Inferior parietal cortex (tissue), 1 donor: ENCODE results near the gene RPS15.

Source experiments
- DNase-seq: peaks from one replicate; pipeline ENCODE4 v3.0.0-alpha.2; 2016; ENCODE audit errors: extremely low spot score

RPS15 gene

GRCh38 chr19:1401889-1402217 lies 36.3 kb upstream of the RPS15 start:
- no peak for DNase-seq

- DNase-seq, result no peak
Measured at GRCh38 chr19:1402411-1403070, 35.7 kb upstream of the RPS15 start.

GRCh38 chr19:1406774-1407527 lies 31.2 kb upstream of the RPS15 start:
- DNase-seq, result peak; percentile 99

GRCh38 chr19:1407528-1408299 lies 30.5 kb upstream of the RPS15 start, which contains the start of gene DAZAP1:
Gene DAZAP1 (plus strand): TSS chr19:1407586. CDS start chr19:1407774, 188 bp downstream.
- no peak for DNase-seq

GRCh38 chr19:1408300-1409203 lies 29.6 kb upstream of the RPS15 start:
- no peak for DNase-seq

GRCh38 chr19:1409204-1410005 lies 28.8 kb upstream of the RPS15 start:
- no peak for DNase-seq

- DNase-seq, result no peak
Measured at GRCh38 chr19:1410136-1410786, 27.9 kb upstream of the RPS15 start.

- no peak for DNase-seq
Measured at GRCh38 chr19:1410789-1411188, 27.4 kb upstream of the RPS15 start.

- DNase-seq, result peak; percentile 91
Measured at GRCh38 chr19:1411255-1412191, 26.7 kb upstream of the RPS15 start.

- no peak for DNase-seq
Measured at GRCh38 chr19:1412323-1412923, 25.8 kb upstream of the RPS15 start.

GRCh38 chr19:1412995-1413800 lies 25.0 kb upstream of the RPS15 start:
- no peak for DNase-seq

GRCh38 chr19:1416014-1416841 lies 22.0 kb upstream of the RPS15 start:
- DNase-seq, result no peak

GRCh38 chr19:1417145-1417544 lies 21.1 kb upstream of the RPS15 start:
- no peak for DNase-seq

GRCh38 chr19:1417681-1418495 lies 20.3 kb upstream of the RPS15 start:
- DNase-seq, result no peak

- DNase-seq, result no peak
Measured at GRCh38 chr19:1418496-1418775, 19.8 kb upstream of the RPS15 start.
